ENCODE data around the gene SGIP1.
"Not testable (repeated sequence)": the region's sequence is repeated elsewhere in the genome, so short reads cannot be mapped to it uniquely, and the experiment has no call there.

Gene SGIP1

DNA sequence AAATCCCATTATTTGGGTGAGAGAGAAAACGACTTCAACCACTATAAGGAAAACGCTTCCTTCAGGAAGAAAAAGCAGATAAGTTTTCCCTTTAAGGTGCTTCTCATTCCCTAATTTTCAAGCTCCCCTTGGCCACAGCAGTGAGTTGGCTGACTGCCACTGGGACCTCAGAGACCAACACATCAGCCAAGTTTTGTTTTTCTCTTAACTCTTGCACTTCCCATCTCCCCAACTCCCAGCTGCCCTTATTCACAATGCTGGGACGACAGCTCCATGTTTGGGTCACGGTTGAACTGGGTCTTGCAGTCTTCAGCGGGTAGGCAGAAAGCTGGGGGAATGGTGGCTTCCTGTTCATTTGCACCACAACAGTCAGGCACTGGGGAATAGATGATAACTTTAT lies 18.9 kb downstream of the SGIP1 start:
- peak in 7 of 56 donors; percentile 1 to 36 (median 19) for DNase-seq

- no peak for DNase-seq
Measured at GRCh38 chr1:66553846-66554245, 19.9 kb downstream of the SGIP1 start.

DNA sequence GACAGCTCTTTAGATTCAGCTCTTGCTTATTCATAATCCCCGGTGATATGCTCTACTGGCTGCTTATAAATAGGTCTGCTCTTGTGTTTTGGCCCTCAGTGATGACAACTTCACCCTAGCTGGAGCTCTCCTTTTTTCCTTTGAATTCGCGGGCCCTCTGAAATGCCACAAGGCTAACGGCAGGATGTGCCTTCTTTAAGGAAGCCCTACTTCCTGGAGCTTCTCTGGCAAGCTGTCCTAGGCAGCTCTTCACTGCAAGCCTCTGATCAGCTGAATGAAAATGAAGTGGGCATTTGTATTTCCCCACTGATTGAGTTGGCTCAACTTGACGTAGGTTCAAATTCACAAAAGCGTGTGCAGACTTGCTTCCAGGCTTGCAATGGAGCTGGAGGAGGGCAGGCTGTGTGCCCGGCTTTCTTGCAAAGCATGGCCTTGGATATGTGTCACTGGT lies 22.2 kb downstream of the SGIP1 start:
- DNase-seq, result peak in 33 of 56 donors; percentile 10 to 75 (median 36)

- no peak for DNase-seq
Measured at GRCh38 chr1:66557157-66557556, 23.2 kb downstream of the SGIP1 start.

- no peak for DNase-seq
Measured at GRCh38 chr1:66559517-66559916, 25.6 kb downstream of the SGIP1 start.

DNA sequence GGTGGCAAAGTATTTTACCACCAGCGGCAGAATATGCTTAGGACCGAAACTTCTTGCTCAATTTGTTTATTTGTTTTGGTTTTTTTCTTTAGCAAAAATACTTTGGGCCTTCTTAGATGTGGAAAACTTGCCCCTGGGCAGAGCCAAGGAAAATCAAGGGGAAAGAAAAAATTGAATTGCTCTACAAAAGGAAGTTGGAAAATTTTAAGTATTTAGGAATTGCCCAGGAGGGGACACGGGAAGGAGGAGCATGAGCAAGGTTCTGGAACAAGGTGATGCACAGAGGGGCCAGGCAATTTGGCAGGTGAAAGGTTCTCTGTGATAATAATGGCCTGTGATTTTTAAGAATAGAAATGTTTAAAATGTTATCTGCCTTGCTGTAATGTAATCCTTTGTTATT lies 28.6 kb downstream of the SGIP1 start:
- DNase-seq, result no peak

- DNase-seq, result no peak
Measured at GRCh38 chr1:66563094-66563800, 29.3 kb downstream of the SGIP1 start.

DNA sequence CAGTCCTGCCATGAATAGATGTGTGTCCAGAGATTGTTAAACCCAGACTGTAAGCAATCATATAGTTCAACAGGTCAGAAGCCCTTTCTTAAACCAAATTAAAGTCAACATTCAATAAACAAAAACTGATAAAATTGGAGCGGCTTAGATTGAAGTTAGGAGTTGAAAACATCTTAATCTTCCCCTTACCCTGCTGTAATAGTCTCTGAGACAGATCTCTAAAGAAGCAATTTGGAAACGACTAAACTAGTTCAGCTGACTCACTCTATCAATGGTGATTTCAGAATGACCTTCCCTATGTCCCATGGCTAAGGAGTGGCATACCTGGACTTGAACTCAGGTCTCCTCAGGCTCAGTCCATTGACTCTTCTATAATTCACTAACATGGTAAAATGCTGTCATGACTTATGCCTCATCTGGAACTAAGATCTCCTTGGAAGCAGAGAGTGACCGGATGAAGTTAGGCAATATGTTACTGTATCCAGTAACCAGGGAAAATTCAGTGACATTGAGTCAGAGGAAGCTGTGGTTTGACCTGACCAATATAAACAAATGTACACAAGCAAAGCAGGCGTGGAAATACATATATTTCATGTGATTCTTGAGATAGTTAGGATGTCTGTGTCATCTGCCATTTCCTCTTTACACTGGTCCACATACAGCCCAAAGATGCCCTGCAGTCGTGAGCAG lies 30.1 kb downstream of the SGIP1 start:
- no peak for DNase-seq

- no peak for DNase-seq
Measured at GRCh38 chr1:66570196-66570595, 36.2 kb downstream of the SGIP1 start.

DNA sequence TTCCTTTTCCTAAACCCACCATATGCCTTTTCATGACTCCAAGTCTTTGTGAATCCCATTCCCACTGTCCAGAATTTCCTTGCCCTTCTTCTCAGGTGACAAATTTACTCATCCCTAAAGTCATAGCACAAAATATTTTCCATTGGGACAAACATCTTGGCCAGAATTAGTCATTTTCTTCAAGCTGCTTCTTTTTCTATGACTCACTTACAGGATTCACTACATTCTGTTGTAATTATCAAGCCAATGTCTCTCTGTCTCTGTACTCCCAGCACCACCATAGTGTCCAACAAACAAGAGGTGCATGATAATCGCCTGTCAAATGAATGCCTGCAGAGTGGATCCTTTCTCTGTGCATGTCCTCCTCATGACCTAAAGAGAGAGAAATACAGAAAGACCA lies 37.8 kb downstream of the SGIP1 start:
- no peak for DNase-seq

- DNase-seq, result no peak
Measured at GRCh38 chr1:66575739-66576138, 41.8 kb downstream of the SGIP1 start.

- DNase-seq, result peak in 5 of 56 donors; percentile 6 to 39 (median 14)
Measured at GRCh38 chr1:66576645-66577044, 42.7 kb downstream of the SGIP1 start.

DNA sequence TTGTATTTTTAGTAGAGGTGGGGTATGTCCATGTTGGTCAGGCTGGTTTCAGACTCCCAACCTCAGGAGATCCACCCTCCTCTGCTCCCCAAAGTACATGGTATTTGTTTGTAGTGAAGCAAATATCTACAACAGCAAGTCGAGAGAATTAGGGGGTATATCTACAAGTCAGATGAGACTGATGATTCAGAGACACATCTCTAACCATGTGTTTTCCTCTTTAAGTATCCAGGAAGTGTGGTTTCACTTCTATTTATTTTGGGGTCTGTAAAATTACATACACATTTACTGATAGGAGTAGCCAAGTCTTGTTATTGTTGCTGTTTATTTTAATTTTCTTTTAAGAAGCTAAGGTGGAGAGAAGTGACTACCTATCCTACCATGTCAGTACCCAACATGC lies 44.9 kb downstream of the SGIP1 start:
- DNase-seq, result no peak

DNA sequence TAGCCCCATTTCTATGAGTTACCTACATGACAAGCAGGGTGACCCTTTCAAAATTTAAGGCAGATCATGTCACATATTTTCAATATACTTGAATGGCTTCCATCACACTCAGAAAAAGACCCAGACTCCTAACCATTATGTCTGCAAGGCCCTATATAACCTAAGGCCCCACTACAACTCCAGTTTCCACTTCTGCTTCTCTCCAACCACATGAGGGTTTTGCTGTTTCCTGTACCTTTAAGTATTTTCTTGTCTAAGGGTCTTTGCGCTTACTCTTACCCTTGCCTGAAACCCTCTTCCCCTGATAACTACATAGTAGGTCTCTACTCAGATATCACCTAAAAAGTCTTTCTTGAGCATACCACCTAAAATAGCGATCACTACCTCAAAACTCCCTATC lies 46.1 kb downstream of the SGIP1 start:
- no peak for DNase-seq

DNA sequence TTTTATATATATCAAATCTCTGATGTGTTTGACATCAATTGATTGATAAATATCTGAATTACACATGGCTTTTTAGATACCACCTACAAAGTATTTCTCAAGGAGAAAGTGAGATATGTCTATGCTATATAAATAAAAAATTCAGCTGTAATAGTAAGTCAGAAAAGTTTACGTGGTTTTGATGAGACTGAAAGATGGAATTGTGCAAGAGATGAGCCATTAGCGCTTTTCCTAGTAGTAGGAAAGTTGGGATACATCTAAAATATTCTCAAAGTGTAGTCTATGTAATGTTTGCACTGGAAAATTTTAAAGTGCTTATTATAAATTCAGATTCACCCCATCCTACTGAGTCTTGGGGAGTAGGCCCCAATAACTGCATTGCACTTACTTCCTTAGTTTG lies 49.1 kb downstream of the SGIP1 start:
- no peak for DNase-seq

GRCh38 chr1:66585002-66585401 lies 51.0 kb downstream of the SGIP1 start:
- no peak for DNase-seq

DNA sequence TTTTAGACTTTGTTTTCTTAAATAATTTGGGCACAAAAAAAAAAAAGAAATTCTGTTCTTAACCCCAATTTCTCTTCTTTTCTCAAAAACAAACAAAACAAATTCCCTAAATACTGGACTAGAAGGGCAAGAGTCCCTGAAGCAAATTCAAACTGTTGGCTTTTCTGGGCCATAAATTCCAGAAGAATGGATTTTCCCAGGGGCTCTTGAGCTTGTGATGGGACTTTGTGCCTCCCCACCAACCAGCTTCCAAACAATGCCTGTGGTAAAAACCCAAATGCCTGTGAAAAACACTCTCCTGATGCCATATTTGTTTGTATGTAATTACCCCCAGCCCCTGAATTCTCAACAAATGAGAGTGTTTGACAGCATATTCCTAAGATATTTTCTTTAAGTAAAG lies 55.4 kb downstream of the SGIP1 start:
- DNase-seq, result no peak

- not testable (repeated sequence) for DNase-seq
Measured at GRCh38 chr1:66592106-66592507, 58.2 kb downstream of the SGIP1 start.

DNA sequence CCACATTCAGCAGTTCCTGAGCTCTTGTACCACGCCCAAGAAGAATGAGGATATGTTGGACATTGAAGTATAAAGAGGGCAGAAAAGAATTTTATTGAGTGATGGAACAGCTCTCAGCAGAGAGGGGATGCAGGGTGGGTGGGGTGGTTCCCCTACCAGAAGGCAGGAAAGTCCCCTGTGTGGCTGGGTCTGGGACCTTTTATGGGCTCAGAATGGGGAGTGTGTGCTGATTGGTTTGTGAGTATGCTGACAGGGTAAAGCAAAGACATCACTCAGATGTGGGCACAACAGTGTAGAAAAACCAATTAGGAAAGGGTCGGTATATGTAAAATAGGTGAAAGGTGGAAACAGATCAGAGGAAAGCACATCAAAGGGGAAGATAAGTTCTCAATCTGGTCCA lies 62.2 kb downstream of the SGIP1 start:
- DNase-seq, result no peak

DNA sequence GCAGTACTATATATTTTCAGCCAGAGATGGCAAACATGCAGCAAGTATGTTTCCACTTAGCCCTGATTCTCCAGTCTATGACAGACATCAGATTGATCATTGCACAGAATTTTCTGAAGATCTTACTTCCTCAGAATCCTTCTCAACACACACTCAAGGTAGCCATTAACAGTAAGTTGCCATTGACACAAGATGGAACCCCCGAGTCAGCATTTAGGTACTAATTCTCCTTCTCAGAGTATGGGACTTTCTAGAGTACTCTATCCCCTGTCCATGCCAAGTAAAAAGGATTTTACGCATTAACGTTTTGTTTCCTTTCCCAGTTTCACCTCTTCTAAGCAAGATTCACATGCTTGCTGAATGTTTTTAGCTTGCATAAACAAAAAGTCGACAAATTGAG lies 63.5 kb downstream of the SGIP1 start:
- DNase-seq, result no peak

DNA sequence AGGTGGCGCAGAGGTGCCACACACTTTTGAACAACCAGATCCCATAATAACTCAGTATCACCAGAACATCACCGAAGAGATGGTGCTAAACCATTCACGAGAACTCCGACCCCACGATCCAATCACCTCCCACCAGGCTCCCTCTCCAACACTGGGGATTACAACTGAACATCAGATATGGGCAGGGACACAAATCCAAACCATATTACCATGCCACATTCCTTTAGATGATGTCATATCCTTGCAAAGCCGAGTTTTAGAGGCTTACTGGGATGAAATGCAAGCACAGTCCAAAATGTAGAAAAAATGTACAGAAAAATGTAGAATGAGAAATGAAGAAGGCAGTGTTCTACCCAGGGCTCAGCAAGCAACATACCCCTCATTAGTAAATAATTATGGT lies 64.7 kb downstream of the SGIP1 start:
- no peak for DNase-seq

- no peak for DNase-seq
Measured at GRCh38 chr1:66599346-66599745, 65.4 kb downstream of the SGIP1 start.
